ENCODE data around the gene DCUN1D3.

DCUN1D3 gene

DNA sequence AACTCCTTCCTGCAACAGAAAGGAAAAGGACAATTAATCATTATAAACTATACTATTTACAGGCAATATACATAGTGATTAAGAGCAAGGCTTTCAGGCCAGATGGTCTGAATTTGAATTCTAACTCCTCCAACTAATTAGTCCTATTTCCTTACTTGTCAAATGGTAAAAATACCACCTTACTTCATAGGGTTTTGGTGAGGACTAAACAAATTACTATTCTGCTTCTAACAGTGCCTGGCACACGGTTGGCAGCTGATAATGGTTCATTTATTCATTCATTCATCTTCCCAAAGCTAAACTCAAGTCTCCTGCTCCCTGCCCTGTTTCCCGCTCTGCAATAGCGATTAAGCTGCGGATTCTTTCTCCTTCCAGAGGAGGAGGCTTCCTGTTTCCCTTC, 39.8 kb downstream of the DCUN1D3 start:
- DNase-seq = no peak

- no peak for DNase-seq
Observed at GRCh38 chr16:20859699-20860098, 40.5 kb downstream of the DCUN1D3 start.

- no peak for DNase-seq
Observed at GRCh38 chr16:20859229-20859628, 40.9 kb downstream of the DCUN1D3 start.

DNA sequence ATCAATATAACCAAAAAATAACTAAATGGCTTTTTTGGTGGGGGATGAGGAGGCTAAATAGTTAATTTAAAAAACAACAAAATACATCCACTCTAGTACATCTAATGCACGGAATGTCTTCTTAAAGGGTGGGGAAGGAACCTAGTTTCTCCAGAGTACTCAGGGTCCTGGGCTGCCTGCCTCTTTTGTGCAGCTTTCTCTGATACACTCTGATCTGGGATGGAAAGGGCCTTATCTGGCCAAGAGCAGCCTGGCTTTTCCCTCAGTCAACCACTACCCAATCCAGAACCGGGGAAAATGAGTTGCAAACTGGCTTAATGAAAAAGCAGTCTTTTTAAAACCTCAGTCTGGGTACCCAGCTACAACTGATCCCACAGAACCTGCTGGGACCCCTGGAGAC, 42.9 kb downstream of the DCUN1D3 start:
- DNase-seq = no peak

DNA sequence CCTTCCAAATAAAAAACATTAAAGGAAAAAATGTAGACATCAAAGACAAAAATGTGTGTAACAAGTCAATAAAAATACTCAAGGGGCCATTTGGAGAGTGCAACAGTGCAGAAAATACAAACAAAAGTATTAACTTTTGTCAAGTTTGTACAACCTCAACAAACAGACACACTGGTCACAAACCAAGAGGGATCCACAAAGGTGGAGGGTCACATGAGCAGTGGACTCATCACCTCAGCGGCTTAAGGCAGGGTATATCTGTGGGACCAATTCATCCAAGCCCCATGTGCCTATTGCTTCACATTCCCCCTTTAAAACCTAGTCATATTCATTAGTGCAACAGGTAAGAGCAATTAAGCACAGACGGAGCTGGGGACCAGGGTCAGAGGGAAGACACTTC, 45.2 kb downstream of the DCUN1D3 start:
- no peak for DNase-seq

GRCh38 chr16:20853981-20854620, 46.1 kb downstream of the DCUN1D3 start:
- no peak for DNase-seq

DNA sequence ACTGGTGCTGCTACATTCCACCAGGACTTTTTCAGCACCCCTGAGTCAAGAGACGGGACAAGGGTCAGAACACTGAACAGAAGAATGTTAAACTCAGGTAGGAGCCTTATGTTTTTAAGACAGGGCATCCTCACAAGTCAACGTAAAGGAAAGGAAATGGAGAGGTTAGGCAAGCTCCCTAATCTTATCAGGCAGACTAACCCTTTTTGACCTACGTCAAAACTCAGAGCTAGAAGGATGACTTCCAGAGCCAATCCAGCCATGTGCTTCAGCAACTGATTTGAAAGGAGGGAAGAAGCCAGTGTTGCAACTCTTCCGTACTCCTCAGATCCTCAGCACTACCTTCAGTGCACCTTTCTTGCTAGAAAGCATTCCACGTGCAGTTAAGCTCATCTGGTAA, 47.0 kb downstream of the DCUN1D3 start:
- no peak for DNase-seq

DNA sequence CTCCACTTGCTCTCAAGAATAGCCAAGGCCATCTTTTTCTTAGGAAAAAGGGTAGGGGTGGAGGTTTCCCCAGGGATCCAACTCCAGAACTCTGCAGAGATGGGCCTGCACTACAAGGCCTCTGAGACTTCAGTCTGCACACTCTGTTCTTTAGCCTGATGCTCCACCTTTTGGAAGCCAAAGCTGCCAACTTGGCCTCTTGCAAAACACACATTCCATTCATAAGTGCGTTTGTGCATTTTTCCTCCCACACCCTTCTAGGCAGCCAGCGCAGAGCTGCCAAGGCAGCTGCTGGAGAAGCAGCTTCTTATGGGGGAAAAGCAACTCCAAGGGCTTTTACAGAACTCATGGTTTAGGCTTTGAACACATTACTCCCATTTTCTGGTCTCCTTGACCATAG, 48.6 kb downstream of the DCUN1D3 start:
- DNase-seq = no peak

DNA sequence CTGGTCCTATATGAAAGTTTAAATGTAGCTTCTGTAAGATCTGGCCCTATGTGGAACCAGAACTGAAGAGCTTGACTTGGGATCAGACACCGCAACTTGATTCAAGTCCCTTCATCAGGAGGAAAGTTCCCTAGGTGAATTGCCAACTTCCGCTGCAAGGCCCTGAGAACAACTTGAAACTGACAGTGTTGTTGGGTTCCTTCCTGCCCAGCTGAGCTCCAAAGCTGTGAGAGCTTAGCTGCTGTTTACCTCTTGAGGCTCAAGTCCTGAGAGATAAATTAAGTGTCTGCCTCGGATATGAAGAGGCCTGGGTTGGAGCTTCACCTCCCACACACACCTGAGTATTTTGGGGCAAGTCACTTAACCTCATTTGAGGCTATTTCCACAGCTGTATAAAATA, 49.2 kb downstream of the DCUN1D3 start:
- no peak for DNase-seq

DNA sequence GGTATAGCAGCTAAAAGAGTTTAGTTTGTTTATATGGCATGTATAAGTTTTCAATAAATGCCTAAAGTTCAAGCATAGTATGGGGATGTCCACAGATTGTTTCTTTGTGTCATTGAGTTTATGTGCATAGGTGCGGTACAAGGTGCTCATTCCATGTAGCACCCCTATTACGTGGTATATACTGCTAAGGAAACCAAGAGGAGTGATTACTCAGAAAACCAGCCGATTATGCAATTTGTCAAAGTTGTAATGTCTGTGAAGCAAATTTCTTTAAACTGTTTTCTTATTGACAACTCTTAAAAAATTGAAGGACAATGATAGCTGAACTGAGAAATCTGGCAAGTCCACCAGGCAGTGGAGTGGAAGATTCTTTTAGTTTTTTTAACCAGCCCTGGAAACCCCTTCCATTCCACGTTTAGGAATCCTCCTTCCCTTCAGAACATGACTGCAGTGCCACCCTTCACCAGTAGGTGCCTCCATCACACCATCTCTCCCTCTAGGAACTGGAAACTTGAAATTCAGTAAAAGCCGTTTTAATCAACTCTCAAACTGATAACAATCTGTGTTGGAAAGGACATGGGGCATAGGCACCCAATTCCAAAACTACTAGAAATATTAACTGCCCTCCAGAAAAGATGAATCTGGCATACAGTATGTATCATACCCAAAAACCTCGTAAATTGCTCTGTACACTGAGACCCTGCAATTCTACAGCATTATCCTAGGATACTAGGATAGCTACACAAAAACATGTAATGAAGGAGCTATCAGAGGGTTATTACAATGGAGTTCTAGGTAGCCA, 50.4 kb downstream of the DCUN1D3 start:
- peak; percentile 13 for DNase-seq

DNA sequence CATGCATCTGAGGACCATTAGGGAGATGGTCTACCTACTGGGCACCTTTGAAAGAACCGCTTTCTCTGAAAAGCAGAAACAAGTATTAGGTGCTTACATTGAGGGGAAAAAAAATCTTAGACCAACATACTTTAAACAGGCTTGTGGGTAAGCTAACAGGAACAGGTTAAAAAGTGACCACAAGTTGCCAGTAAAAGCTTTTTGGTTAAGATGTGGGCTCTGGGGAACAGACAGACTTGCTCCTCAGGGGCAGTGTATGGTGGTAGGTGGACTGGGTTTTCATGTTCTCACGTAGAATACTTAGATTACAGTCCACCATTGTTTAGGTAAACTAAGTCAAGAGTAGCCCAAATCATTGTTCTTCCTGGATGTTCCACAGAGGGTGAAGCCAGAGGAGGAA, 52.6 kb downstream of the DCUN1D3 start:
- DNase-seq = no peak

DNA sequence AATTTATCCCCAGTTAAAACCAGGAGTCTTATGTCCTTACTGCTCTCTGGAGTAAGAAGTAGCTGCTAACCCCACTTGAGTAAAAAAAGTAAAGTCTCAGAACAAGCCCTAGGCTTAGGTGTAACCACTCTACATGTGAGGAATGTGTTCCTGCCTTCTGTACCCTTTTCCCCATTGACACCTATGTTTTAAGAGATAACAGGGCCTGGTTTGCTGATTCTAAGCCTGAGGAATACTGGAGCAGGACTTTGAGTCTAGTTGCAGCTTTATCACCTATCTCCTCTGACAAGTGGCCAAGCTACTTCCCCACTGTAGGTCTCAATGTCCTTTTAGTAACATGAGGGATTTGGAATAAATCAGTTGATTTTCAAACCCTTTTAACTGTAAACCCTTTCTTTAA, 53.6 kb downstream of the DCUN1D3 start:
- no peak for DNase-seq

DNA sequence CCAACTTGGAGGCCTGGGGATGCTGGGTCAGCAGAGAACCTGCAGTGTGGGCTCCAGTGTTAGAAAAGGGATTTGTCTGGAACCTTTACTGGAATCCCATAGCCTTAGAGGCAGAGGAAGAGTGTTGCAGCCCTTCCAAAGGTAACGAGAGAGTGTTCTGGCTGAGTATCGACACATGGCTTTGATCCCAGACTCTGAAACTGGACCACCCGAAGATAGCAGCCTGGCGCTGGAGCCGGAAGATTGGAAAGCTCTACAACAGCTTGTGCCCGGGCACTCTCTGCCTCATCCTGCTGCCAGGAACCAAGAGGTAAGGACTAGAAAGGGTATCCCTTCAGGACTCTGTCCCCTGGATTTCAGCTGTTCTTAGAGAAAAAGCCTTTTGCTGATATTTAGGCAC, 54.1 kb downstream of the DCUN1D3 start:
- DNase-seq = no peak

- no peak for DNase-seq
Observed at GRCh38 chr16:20844588-20844987, 55.6 kb downstream of the DCUN1D3 start.

GRCh38 chr16:20844054-20844453, 56.1 kb downstream of the DCUN1D3 start:
- DNase-seq = no peak

- DNase-seq = no peak
Observed at GRCh38 chr16:20839504-20839903, 60.7 kb downstream of the DCUN1D3 start.

DNA sequence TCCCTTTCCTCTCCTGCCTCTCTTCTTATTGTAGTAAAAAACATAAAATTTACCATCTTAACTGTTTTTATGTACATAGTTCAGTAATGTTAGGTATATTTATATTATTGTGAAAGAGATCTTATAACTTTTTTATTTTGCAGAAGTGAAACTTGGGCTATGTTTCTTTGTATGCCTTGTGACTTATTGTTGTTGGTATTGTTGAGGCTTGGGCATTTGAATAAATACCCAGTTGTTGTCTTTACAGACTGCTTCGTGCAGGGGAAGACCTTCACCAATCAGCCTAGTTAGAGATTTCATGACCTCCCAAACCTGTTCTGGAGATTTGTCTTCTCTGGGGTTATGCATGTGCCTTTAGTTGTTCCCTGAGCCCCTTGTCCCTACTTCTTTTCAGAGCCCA, 61.9 kb downstream of the DCUN1D3 start:
- no peak for DNase-seq

GRCh38 chr16:20833086-20833485, 67.1 kb downstream of the DCUN1D3 start:
- no peak for DNase-seq

DNA sequence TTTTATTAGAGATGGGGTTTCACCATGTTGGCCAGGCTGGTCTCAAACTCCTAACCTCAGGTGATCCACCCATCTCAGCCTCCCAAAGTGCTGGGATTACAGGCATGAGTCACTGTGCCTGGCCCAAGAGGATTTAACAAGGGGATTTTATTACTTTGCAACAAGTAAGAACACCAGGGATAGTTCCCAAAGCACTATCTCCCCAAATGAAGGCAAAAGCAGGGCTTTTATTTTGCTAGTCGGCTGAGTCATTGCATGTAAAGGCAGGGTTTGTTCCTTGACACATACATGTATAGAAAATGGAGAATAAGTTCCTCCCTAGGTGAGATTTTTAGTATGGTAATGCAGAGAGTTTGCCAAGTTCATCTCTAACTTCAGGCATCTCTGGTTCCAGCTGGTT, 69.8 kb downstream of the DCUN1D3 start:
- DNase-seq = no peak

DNA sequence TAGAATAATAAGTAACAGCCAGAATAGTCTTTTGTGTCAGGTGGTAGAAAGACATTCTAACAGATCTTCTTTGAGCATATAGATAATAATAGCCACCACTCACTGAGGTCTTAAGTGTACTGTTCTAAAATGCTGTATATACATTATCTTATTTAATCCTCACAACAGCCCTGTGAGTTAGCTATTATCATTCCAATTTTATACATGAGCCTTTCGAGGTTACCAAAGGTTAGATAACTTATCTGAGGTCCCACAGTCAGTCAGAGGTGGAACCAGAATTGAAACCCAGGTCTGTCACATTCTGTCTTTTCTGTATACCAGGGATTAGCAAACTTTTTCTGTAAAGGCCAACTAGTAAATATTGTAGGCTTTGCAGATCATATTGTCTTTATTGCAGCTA, 70.6 kb downstream of the DCUN1D3 start:
- DNase-seq = no peak

- no peak for DNase-seq
Observed at GRCh38 chr16:20826039-20826566, 74.1 kb downstream of the DCUN1D3 start.

- DNase-seq = no peak
Observed at GRCh38 chr16:20822521-20823325, 77.4 kb downstream of the DCUN1D3 start.

DNA sequence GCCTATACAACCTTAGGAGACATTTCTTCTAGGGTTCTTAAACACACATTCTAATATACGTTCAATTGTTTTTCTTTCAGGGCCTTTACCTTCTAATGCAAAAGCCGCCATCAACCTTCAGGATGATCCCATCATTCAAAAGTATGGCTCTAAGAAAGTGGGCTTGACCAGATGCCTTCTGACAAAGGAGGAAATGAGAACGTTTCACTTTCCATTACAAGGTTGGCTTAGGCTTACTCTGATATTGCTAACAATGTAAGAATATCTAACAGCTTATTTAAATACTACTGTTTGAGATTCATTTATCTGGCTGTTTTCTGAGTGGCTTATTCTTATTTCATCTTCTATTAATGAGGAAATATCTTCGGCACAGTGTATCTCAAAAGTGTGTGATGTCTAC, 78.5 kb downstream of the DCUN1D3 start:
- DNase-seq = no peak

Data from NCI-H526 treated with DMSO at 0.1 percent for 48 hours (cell line).